ENCODE results near the gene TNP2. TPM values are rescaled to one million over a fixed set of nuclear protein-coding genes. Genes with fewer than 3 reads are reported as not detected.

TNP2 gene
- total and polyA plus RNA-seq, 9 of the 15 experiments (the other 6 are each of a cell fraction or from before 2014, with no cell fraction given) = not detected

- TF ChIP-seq RBBP5 (IDR thresholded peaks at IDR 0.05; ENCODE audit: borderline replicate concordance, insufficient read depth, low read length, poor library complexity, severe bottlenecking) = no peak
- TF ChIP-seq LARP7 (IDR thresholded peaks at IDR 0.05) = no peak
- TF ChIP-seq MYC (IDR thresholded peaks at IDR 0.05; ENCODE audit: low read depth, low read length) = no peak
- no peak for TF ChIP-seq MYC (CRISPR knock-in tag; IDR thresholded peaks at IDR 0.05; ENCODE audit: borderline replicate concordance, low read depth)
- peak; percentile 68 for TF ChIP-seq MYNN (IDR thresholded peaks at IDR 0.05)
- no peak for TF ChIP-seq MYNN (CRISPR knock-in tag; IDR thresholded peaks at IDR 0.05)
- no peak for TF ChIP-seq ZNF23 (CRISPR knock-in tag; IDR thresholded peaks at IDR 0.05)
- no peak for TF ChIP-seq EGR1 (conservative IDR thresholded peaks at IDR 0.05)
- no peak for TF ChIP-seq GTF2A2 (tag; IDR thresholded peaks at IDR 0.05)
- TF ChIP-seq SLC30A9 (CRISPR knock-in tag; IDR thresholded peaks at IDR 0.05) = no peak
- no peak for TF ChIP-seq SIN3A (IDR thresholded peaks at IDR 0.05; ENCODE audit: borderline replicate concordance in 2 of 2, control insufficient read depth in 1 of 2, low read depth in 2 of 2, low read length in 2 of 2)
- TF ChIP-seq TCFL5 (CRISPR knock-in tag; conservative IDR thresholded peaks at IDR 0.05) = no peak
- no peak for TF ChIP-seq PTBP1 (IDR thresholded peaks at IDR 0.05; ENCODE audit: low read depth, low read length)
- TF ChIP-seq BACH1 (tag; IDR thresholded peaks at IDR 0.05) = no peak
- peak; percentile 42; the same call in 1 of the 2 replicates for TF ChIP-seq GABPB1 (CRISPR knock-in tag; IDR thresholded peaks at IDR 0.05)
- TF ChIP-seq IRF2 (CRISPR knock-in tag; IDR thresholded peaks at IDR 0.05) = no peak
- no peak for TF ChIP-seq HNRNPH1 (optimal IDR thresholded peaks at IDR 0.05; ENCODE audit: low read depth, low read length)
- TF ChIP-seq, protein P1, sequence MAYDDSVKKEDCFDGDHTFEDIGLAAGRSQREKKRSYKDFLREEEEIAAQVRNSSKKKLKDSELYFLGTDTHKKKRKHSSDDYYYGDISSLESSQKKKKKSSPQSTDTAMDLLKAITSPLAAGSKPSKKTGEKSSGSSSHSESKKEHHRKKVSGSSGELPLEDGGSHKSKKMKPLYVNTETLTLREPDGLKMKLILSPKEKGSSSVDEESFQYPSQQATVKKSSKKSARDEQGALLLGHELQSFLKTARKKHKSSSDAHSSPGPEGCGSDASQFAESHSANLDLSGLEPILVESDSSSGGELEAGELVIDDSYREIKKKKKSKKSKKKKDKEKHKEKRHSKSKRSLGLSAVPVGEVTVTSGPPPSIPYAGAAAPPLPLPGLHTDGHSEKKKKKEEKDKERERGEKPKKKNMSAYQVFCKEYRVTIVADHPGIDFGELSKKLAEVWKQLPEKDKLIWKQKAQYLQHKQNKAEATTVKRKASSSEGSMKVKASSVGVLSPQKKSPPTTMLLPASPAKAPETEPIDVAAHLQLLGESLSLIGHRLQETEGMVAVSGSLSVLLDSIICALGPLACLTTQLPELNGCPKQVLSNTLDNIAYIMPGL (CRISPR knock-in tag; IDR thresholded peaks at IDR 0.05) = no peak
- no peak for TF ChIP-seq BCL6 (CRISPR knock-in tag; IDR thresholded peaks at IDR 0.05)
- TF ChIP-seq, protein P2, sequence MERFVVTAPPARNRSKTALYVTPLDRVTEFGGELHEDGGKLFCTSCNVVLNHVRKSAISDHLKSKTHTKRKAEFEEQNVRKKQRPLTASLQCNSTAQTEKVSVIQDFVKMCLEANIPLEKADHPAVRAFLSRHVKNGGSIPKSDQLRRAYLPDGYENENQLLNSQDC (CRISPR knock-in tag; IDR thresholded peaks at IDR 0.05) = no peak
- TF ChIP-seq, protein P3, sequence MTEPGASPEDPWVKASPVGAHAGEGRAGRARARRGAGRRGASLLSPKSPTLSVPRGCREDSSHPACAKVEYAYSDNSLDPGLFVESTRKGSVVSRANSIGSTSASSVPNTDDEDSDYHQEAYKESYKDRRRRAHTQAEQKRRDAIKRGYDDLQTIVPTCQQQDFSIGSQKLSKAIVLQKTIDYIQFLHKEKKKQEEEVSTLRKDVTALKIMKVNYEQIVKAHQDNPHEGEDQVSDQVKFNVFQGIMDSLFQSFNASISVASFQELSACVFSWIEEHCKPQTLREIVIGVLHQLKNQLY (CRISPR knock-in tag; conservative IDR thresholded peaks at IDR 0.05) = no peak
- no peak for TF ChIP-seq SNIP1 (IDR thresholded peaks at IDR 0.05; ENCODE audit: low read depth)
- peak; percentile 66; the same call in 1 of the 2 replicates for TF ChIP-seq GATAD2A (IDR thresholded peaks at IDR 0.05)
- TF ChIP-seq CCAR2 (IDR thresholded peaks at IDR 0.05; ENCODE audit: low read depth, low read length) = no peak
- TF ChIP-seq ZNF274 (IDR thresholded peaks at IDR 0.05; ENCODE audit: borderline replicate concordance, low read depth, low read length) = no peak
- no peak for TF ChIP-seq MCM5 (IDR thresholded peaks at IDR 0.05; ENCODE audit: low read depth)
- TF ChIP-seq PRPF4 (IDR thresholded peaks at IDR 0.05; ENCODE audit: insufficient read depth, low read depth, low read length, poor library complexity, severe bottlenecking) = no peak
- no peak for TF ChIP-seq GTF2F1 (IDR thresholded peaks at IDR 0.05; ENCODE audit: low read depth, low read length)
- no peak for TF ChIP-seq ZNF561 (CRISPR knock-in tag; conservative IDR thresholded peaks at IDR 0.05)
- TF ChIP-seq BRD4 (IDR thresholded peaks at IDR 0.05) = no peak
Measured at GRCh38 chr16:11257131-11257938, 11.8 kb downstream of the TNP2 start (continued).

Data from K562 (cell line).